A549 (cell line): Measurements from ENCODE around the gene PTGDS. TPM values are rescaled to one million over a fixed set of nuclear protein-coding genes. Genes with fewer than 3 reads are reported as not detected.

Experiments used
- ATAC-seq, 2 experiments: fragments of 200-7000 bp in 1 of 2; fragments of >200 bp in 1 of 2; cut with Nextera tagmentation in 1 of 2; cut with Tn5 transposase in 1 of 2; 3 replicates each; pipeline versions ENCODE4 v1.8.0 to v1.9.1; 2018 to 2020; ENCODE audit warnings: mild to moderate bottlenecking in 1 of 2, moderate library complexity in 1 of 2
- CTCF ChIA-PET: fragments of 300-600 bp; sonication (Branson Sonifier 250); formaldehyde crosslinking; extraction: SDS; loops from one replicate; lab custom pipeline; 2021; ENCODE audit warnings: antibody characterized with exemption, inconsistent platforms; lab: Yijun Ruan, JAX
- POLR2A ChIA-PET: fragments of 350-600 bp; formaldehyde crosslinking; extraction: SDS; loops from one replicate; lab custom pipeline; 2021; ENCODE audit warnings: antibody characterized with exemption, inconsistent platforms; lab: Yijun Ruan, JAX
- DNase-seq, 2 experiments: peaks; one replicate each; pipeline versions ENCODE4 v3.0.0 to v3.0.0-alpha.2; 2011 to 2016; ENCODE audit warnings: low read depth in 1 of 2, low spot score in 1 of 2
- FAIRE-seq: peaks from 2 replicates; lab custom pipeline; 2011; peaks lifted over from hg19 to GRCh38; lab: Jason Lieb, UNC
- H3K27ac ChIP-seq, 2 experiments: fragments of >200 bp; sonication (Bioruptor Twin); formaldehyde crosslinking; 3 replicates each; pipeline ENCODE4 v1.5.1; 2016 to 2017
- H3K4me1 ChIP-seq: fragments of >200 bp; sonication (Bioruptor Twin); formaldehyde crosslinking; 3 replicates; pipeline ENCODE4 v1.6.1; 2016
- H3K4me2 ChIP-seq: fragments of >200 bp; sonication (Bioruptor Twin); formaldehyde crosslinking; 3 replicates; pipeline ENCODE4 v1.6.1; 2016
- H3K4me3 ChIP-seq: fragments of >200 bp; sonication (Bioruptor Twin); formaldehyde crosslinking; 3 replicates; pipeline ENCODE4 v1.5.1; 2016
- H3K9me3 ChIP-seq: fragments of >200 bp; sonication (Bioruptor Twin); formaldehyde crosslinking; 3 replicates; pipeline ENCODE4 v1.6.1; 2016
- CBX8 ChIP-seq: fragments of 200-600 bp; sonication (generic); IDR thresholded peaks from 2 replicates; pipeline ENCODE4 v1.6.1; 2016
- CEBPB ChIP-seq, 2 experiments: fragments of >200 bp in 1 of 2; sonication (Bioruptor Twin) in 1 of 2; formaldehyde crosslinking in 1 of 2; IDR thresholded peaks; 2 replicates each; pipeline ENCODE4 v1.6.1; 2012 to 2016
- CHD4 ChIP-seq: fragments of 200-600 bp; sonication (generic); IDR thresholded peaks from 2 replicates; pipeline ENCODE4 v1.6.1; 2016; ENCODE audit warnings: antibody characterized with exemption, mild to moderate bottlenecking, borderline replicate concordance
- EHMT2 ChIP-seq: fragments of 200-600 bp; sonication (generic); IDR thresholded peaks from 2 replicates; pipeline ENCODE4 v1.6.1; 2016; ENCODE audit warnings: antibody characterized with exemption, low read depth, mild to moderate bottlenecking, moderate library complexity
- EP300 ChIP-seq, 2 experiments: fragments of >200 bp; sonication (Bioruptor Twin); formaldehyde crosslinking; IDR thresholded peaks; 2 replicates in 1 of 2; 3 replicates in 1 of 2; pipeline ENCODE4 v1.6.1; 2016 to 2017
- FOSL2 ChIP-seq, 2 experiments: fragments of 450-650 bp in 1 of 2; fragments of >200 bp in 1 of 2; sonication (Bioruptor Twin) in 1 of 2; formaldehyde crosslinking; IDR thresholded peaks; 2 replicates each; pipeline versions ENCODE4 v1.5.0 to v1.6.1; 2016 to 2020; ENCODE audit warnings: mild to moderate bottlenecking in 1 of 2, moderate library complexity in 1 of 2
- FOXS1 ChIP-seq: fragments of 250-450 bp; sonication (Bioruptor Pico); IDR thresholded peaks from 2 replicates; pipeline ENCODE4 v1.5.0; 2020; ENCODE audit warnings: mild to moderate bottlenecking, moderate library complexity
- GATA3 ChIP-seq: IDR thresholded peaks from 2 replicates; pipeline ENCODE4 v1.6.1; 2012; ENCODE audit warnings: borderline replicate concordance
- HDAC2 ChIP-seq: fragments of 200-600 bp; sonication (generic); IDR thresholded peaks from 2 replicates; pipeline ENCODE4 v1.6.1; 2016
- HOXB13 ChIP-seq: fragments of 250-450 bp; sonication (Bioruptor Pico); IDR thresholded peaks from 2 replicates; pipeline ENCODE4 v1.5.0; 2020; ENCODE audit warnings: low read depth, mild to moderate bottlenecking, moderate library complexity
- JUNB ChIP-seq: fragments of >200 bp; sonication (Bioruptor Twin); formaldehyde crosslinking; IDR thresholded peaks from 2 replicates; pipeline ENCODE4 v1.6.1; 2016
- KDM1A ChIP-seq: fragments of 200-600 bp; sonication (generic); IDR thresholded peaks from 2 replicates; pipeline ENCODE4 v1.6.1; 2016; ENCODE audit warnings: low read depth, mild to moderate bottlenecking
- KDM5A ChIP-seq: fragments of 200-600 bp; sonication (generic); IDR thresholded peaks from 2 replicates; pipeline ENCODE4 v1.6.1; 2016; ENCODE audit warnings: antibody characterized with exemption, mild to moderate bottlenecking
- MAFK ChIP-seq: fragments of 450-650 bp; IDR thresholded peaks from 2 replicates; pipeline ENCODE4 v1.6.1; 2014; ENCODE audit not compliant: partially characterized antibody
- NFE2L2 ChIP-seq: fragments of 150-350 bp; conservative IDR thresholded peaks from 2 replicates; pipeline ENCODE4 v1.6.1; 2014; ENCODE audit warnings: low read length
- NPAS2 ChIP-seq: fragments of 250-450 bp; sonication (Bioruptor Pico); IDR thresholded peaks from 2 replicates; pipeline ENCODE4 v1.8.0; 2022; ENCODE audit warnings: mild to moderate bottlenecking, moderate library complexity, borderline replicate concordance
- RAD21 ChIP-seq, 2 experiments: fragments of >200 bp in 1 of 2; sonication (Bioruptor Twin) in 1 of 2; formaldehyde crosslinking in 1 of 2; IDR thresholded peaks in 1 of 2; conservative IDR thresholded peaks in 1 of 2; 2 replicates in 1 of 2; 3 replicates in 1 of 2; pipeline ENCODE4 v1.6.1; 2012 to 2018; ENCODE audit warnings: inconsistent platforms in 1 of 2
- RARB ChIP-seq: fragments of 250-450 bp; sonication (Bioruptor Pico); IDR thresholded peaks from 2 replicates; pipeline ENCODE4 v1.8.0; 2021; ENCODE audit warnings: mild to moderate bottlenecking, moderate library complexity
- RCOR1 ChIP-seq: fragments of 150-350 bp; IDR thresholded peaks from 2 replicates; pipeline ENCODE4 v1.6.1; 2014; ENCODE audit warnings: antibody characterized with exemption, low read length, low read depth
- TP53 ChIP-seq: fragments of 250-450 bp; sonication (Bioruptor Pico); IDR thresholded peaks from 2 replicates; pipeline ENCODE4 v1.5.0; 2021; ENCODE audit warnings: mild to moderate bottlenecking, moderate library complexity
- ZC3H11A ChIP-seq: fragments of 450-650 bp; IDR thresholded peaks from 2 replicates; pipeline ENCODE4 v1.6.1; 2014; ENCODE audit warnings: antibody characterized with exemption, mild to moderate bottlenecking
- ZFP36 ChIP-seq: fragments of 450-650 bp; IDR thresholded peaks from 2 replicates; pipeline ENCODE4 v1.6.1; 2014; ENCODE audit warnings: borderline replicate concordance; ENCODE audit not compliant: partially characterized antibody
- ZNF302 ChIP-seq: fragments of 250-450 bp; sonication (Bioruptor Pico); IDR thresholded peaks from 2 replicates; pipeline ENCODE4 v1.9.0; 2021; ENCODE audit warnings: inconsistent platforms, mild to moderate bottlenecking, moderate library complexity
- ZSCAN20 ChIP-seq: fragments of 250-450 bp; sonication (Bioruptor Pico); IDR thresholded peaks from 2 replicates; pipeline ENCODE4 v1.8.0; 2022; ENCODE audit warnings: mild to moderate bottlenecking, moderate library complexity
- WGBS: methylation state at CpG from one replicate; pipeline ENCODE4 v1.1.6; 2017; ENCODE audit errors: missing lambda C conversion rate; 5-methylcytosine and 5-hydroxymethylcytosine counted together
- polyA plus RNA-seq, 4 experiments: library from polyadenylated mRNA; depleted of rRNA in 3 of 4; stranded (reverse); fragments of >200 nt; fragmentation: RNase III in 1 of 4; extraction: RNeasy Plus Mini Kit Qiagen cat#74134 plus additional on column Dnase treatment in 1 of 4; gene quantifications; 2 replicates in 3 of 4; 3 replicates in 1 of 4; pipeline ENCODE4 v1.2.3, GENCODE V29; 2011 to 2017
- TF ChIP-seq, protein P1 (sequence below): fragments of >200 bp; sonication (Bioruptor Twin); formaldehyde crosslinking; IDR thresholded peaks from 2 replicates; pipeline ENCODE4 v1.6.1; 2016
- TF ChIP-seq, protein P2 (sequence below): fragments of 250-450 bp; sonication (Bioruptor Pico); IDR thresholded peaks from 2 replicates; pipeline ENCODE4 v1.5.0; 2021; ENCODE audit warnings: mild to moderate bottlenecking, moderate library complexity, borderline replicate concordance
- TF ChIP-seq, protein P3 (sequence below): fragments of 150-350 bp; IDR thresholded peaks from 2 replicates; pipeline ENCODE4 v1.6.1; 2014; ENCODE audit warnings: low read depth, mild to moderate bottlenecking, low read length

PTGDS gene
- polyA plus RNA-seq, 2 of the 4 experiments (the other 2 are of a cell fraction): 0.26 to 0.31 TPM

DNA sequence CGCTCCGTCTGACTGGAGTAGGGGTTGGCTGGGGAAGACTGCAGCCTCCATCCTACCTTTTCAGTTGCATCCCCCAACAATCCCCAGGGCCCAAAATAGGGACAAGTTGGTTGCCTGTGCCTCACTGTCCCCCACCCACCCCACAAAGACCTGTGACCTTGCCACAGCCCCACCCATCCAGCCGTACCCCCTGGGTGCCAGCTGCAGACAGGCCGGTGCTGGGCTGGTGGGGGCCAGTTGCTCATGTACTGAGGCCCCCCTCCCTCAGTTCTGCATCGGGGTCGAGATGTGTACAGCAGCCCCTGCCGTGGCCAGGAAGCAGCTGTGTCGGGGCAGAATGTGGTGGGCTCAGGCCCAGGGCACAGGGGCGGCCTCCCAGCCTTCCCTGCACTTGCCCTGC is 5.9 kb downstream of the PTGDS start:
- TF ChIP-seq NFE2L2: no peak
- no peak for TF ChIP-seq ZNF302 (CRISPR knock-in tag)
- no peak for TF ChIP-seq ZC3H11A
- TF ChIP-seq MAFK: no peak
- no peak for TF ChIP-seq FOSL2 (IDR thresholded peaks at IDR 0.05)
- TF ChIP-seq FOSL2 (CRISPR knock-in tag; IDR thresholded peaks at IDR 0.05): no peak
- TF ChIP-seq, protein P1, sequence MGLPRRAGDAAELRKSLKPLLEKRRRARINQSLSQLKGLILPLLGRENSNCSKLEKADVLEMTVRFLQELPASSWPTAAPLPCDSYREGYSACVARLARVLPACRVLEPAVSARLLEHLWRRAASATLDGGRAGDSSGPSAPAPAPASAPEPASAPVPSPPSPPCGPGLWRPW: no peak
- no peak for TF ChIP-seq TP53 (CRISPR knock-in tag)
- TF ChIP-seq ZFP36: no peak
- no peak for TF ChIP-seq HOXB13 (CRISPR knock-in tag)
- no peak for TF ChIP-seq KDM1A
- TF ChIP-seq, protein P2, sequence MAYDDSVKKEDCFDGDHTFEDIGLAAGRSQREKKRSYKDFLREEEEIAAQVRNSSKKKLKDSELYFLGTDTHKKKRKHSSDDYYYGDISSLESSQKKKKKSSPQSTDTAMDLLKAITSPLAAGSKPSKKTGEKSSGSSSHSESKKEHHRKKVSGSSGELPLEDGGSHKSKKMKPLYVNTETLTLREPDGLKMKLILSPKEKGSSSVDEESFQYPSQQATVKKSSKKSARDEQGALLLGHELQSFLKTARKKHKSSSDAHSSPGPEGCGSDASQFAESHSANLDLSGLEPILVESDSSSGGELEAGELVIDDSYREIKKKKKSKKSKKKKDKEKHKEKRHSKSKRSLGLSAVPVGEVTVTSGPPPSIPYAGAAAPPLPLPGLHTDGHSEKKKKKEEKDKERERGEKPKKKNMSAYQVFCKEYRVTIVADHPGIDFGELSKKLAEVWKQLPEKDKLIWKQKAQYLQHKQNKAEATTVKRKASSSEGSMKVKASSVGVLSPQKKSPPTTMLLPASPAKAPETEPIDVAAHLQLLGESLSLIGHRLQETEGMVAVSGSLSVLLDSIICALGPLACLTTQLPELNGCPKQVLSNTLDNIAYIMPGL: no peak
- no peak for TF ChIP-seq NPAS2
- no peak for TF ChIP-seq FOXS1 (CRISPR knock-in tag)
- TF ChIP-seq, protein P3, sequence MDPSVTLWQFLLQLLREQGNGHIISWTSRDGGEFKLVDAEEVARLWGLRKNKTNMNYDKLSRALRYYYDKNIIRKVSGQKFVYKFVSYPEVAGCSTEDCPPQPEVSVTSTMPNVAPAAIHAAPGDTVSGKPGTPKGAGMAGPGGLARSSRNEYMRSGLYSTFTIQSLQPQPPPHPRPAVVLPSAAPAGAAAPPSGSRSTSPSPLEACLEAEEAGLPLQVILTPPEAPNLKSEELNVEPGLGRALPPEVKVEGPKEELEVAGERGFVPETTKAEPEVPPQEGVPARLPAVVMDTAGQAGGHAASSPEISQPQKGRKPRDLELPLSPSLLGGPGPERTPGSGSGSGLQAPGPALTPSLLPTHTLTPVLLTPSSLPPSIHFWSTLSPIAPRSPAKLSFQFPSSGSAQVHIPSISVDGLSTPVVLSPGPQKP: no peak
- TF ChIP-seq CEBPB (IDR thresholded peaks at IDR 0.05): no peak
- no peak for TF ChIP-seq JUNB
- no peak for TF ChIP-seq GATA3
- no peak for TF ChIP-seq CHD4
- no peak overlapping the region for H3K27ac ChIP-seq
- H3K4me2 ChIP-seq: no peak overlapping the region
- H3K4me3 ChIP-seq: no peak overlapping the region
- no peak for ATAC-seq
- no peak for FAIRE-seq
- ChIA-PET CTCF (interaction anchor here (1.0 kb wide), 1 partner anchor 32 kb away, joined by 3 read pairs; no protein-coding TSS in a partner anchor), POLR2A (no interaction called here)
- no peaks in the 10 kb centered on the region for H3K9me3 ChIP-seq
- H3K4me1 ChIP-seq: no peaks in the 10 kb centered on the region
- WGBS: 78% methylated on average over 8 of the region's 9 CpGs
- no peak for DNase-seq

DNA sequence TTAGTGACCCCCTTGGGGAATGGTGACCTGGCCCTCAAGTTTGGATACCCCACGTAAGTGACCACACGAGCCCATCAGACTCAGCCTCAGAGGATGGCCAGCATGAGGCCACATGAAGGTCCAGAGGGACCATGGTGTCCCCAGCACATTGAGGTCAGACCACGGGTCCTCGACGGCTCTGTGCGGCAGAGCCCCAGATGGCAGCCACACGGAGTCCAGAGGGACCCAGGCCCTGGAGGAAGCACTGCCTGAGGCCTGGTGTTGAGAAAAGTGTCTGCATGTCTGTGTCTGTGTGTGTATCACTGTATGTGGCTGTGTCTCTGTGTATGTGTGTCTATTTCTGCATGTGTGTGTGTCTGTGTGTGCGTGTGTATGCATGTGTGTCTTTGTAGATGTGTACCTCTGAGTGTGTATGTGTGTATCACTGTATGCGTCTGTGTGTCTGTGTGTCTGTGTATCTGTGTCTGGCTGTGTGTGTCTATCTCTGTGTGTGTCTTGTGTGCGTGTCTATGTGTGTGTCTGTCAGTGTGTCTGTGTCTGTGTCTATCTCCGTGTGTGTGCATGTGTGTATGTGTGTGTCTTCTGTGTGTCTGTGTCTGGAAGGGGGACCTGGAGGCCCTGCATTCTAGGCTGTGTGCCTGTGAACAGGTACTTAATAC is 6.5 kb downstream of the PTGDS start:
- POLR2A ChIA-PET: no interaction called here
- 83% methylated on average over 11 of the region's 11 CpGs for WGBS
- no peak for FAIRE-seq

More for the DNA sequence above, 6.5 kb downstream of the PTGDS start:
- DNase-seq: no peak
- H3K4me1 ChIP-seq: no peaks in the 10 kb centered on the region
- no peaks in the 10 kb centered on the region for H3K9me3 ChIP-seq
- CTCF ChIA-PET: no interaction called here
- no peak overlapping the region for H3K27ac ChIP-seq
- TF ChIP-seq KDM5A (no peak), ZSCAN20 (no peak), RARB (CRISPR knock-in tag) (no peak), RCOR1 (no peak), EHMT2 (no peak), RAD21 (conservative IDR thresholded peaks at IDR 0.05 in 1 of 2, IDR thresholded peaks at IDR 0.05 in 1 of 2) (no peak), HDAC2 (no peak), FOXS1 (CRISPR knock-in tag) (no peak), EP300 (IDR thresholded peaks at IDR 0.05) (no peak), ZNF302 (CRISPR knock-in tag) (no peak), CBX8 (no peak), MAFK (no peak)
- no peak for ATAC-seq
- no peak overlapping the region for H3K4me2 ChIP-seq
- H3K4me3 ChIP-seq: no peak overlapping the region
